ENCODE data around the gene ATG9B.

The ATG9B gene

DNA sequence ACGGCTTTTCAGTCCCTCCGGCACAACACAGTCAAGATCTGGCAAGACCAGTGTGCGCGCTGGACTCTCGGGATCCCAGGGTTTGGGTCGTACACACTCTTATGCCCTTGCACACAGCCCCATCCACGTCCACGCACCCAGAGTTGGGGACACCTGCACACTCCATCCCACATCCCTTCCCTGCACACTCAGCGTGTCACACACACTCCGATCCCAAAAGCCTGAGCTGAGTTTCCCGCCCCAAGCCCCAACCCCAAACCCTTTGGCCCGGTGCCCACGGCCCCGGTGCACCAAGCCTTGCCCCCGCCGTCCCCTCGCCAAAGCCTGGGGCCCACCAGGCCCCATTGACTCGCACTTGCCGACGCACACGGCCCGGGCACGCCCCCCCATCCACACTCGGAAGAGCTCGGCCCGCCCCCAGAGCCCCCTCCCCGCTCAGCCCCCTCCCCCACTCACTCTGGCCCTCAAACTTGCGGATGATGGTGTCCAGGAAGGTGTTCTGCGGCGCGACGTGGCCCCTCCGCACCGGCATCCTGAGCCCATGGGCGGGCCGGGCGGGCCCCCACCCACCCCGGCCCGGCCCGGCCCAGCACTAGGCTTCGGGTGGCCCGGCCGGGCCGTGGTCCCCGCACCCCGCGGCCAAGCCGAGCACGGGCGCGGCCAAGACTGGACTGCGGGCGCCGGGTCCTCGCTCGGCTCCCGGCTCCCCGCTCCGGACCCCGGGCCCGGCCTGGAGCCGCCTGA is 46.7 kb downstream of the ATG9B start:
- DNase-seq: no peak

DNA sequence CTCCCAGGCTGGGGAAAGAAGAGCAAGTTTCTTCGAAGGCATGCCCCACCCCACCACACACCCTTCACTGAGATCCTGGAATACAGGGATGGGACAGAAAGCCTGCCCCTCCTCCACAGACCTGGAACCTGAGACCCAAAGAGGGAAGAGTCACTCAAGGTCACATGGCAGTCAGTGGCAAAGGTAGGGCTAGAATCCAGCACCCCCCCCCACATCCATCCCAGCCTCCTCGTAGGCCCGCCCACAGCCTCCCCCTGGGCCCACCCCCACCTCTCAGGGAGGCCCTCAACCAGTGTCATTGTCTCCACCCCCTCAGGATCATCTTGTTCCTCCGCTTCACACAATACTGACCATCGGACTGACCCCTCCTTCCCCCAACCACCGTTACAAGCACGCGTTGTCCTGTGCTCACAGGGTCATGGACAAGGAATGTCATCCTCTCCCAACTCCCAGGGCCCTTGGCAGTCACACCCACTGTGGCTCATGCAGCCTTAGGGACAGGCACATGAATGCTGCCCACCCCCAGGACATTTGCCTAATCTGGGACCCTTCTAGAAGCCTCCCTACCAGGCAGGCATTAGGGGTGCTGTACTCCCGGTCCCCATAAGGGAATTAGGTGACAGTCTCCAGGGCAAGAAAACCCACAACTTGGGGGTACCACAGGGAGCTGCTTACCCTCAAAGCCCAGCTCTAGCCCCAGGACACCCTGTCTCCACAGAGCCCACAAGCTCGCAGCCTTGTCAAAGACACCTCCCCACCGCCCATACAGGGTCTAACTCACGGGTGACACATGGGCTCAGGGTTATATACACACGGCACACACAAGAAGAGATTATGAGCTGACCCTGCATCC is 47.5 kb downstream of the ATG9B start:
- DNase-seq: no peak

DNA sequence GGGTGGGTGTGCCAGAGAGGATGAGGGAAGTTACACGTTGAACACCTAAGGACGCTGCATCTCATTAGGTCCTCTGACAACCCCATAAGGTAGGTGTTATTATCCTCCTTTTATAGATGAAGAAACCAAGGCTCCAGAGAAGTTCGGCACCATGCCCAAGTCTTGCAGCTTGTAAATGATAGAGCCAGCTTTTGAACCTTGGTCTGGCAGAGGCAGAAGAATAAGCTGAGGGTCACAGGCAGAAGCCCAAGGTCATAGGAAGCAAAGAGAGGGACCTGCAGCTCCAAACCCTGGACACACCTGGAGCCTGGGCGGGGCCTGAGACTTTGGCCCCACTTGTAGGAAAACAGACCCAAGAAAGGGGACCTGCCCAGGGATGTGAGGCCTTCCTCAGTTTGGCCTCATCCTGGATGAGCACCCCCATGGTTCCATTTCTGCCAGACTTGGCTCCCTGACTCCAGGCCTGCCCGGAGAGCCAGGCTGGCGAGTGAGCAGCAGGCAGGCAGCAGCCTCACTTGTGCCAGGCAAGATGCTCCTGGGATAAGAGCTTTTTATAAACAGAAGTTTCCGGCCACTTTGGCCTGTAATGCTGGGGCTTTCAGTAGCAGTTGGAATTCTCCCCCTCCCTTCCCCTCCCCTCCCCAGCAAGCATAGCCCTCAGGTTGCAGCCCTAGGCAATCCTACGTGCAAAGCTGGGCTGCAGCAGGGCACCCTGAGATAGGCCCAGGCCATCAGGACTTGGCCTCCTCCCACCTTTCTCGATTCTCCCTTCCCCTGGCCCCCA is 48.6 kb downstream of the ATG9B start:
- no peak for DNase-seq

DNA sequence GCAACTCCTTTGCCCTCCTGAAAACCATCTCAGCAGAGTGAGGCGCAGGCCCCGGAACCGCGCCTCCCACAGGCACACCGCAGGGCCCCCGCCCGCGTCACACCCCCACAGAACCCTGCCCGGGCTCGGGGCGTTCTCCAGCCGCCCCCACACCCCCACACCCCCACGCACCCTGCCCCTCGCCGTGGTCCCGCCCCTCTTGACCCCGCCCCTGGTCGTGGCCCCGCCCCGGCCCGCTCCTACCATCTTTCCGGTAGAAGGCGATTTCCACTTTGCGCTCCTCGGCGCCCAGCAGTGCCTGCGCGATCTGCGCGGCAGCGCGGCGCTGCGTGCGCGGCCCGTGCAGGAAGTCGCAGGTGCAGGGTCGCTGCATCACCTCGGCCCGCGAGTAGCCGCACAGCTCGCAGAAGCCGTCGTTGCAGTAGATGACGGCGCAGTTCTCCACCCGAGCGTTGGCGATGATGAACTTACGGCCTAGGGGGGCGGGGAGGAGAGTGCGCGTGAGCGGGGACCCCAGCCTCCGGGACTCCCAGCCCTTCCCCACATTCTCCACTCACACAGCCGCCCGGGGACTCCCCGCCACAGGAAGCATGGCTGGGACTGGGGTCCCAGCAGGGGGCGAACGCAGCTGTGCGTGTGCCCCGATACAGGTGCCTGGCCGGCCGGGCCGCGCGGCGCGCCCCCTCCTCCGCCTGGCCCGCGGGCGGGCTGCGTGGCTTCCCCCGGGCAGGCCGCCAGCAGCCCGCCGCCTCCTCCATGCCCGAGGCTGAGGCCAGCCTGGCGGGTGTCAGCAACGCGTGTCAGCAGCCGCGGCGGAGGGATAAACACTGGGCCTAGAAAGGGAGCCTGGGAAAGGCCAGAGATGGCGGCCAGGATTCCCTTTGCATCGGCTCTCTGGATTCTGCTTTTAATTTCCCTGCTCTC is 49.6 kb downstream of the ATG9B start:
- DNase-seq: no peak

DNA sequence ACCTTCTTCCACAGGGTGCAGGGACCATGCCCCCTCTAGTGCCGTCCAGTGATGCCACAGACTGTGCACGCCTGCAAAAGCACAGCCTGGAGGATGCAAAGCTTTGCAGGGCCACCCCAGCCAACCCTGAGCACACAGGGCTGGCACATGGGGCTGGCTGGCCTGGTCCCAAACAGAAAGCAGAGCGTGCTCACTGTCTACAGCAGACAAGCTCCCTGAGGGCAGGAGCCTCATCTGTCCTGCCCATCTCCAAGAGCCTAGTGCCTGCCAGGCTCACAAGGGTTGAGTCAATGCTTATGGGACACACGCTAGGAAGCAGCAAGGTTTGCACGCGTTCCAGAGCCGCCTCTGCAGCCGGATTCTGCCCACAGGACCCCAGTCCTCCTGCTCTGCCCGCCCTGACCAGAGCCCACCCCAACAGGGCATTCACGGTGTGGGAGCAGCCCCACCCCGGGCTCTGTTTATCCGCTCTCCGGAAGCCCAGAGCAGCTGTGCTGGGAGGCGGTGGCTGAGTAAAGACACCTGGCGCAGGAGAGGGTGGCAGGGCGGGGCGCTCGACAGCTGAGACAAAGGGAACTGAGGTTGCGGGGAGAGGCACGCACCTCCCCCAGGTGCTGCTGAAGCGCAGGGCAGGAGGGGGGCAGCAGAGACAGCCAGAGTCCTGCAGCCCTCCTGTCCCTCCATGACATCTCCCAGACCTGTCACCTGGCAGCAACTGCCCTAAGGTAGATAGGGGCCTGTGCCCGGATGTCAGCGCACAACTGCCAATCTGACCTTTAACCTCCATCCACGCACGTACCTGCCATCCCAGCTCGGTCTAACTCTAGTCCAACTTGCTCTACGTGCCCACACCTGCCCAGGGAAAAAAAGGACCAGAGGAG is 50.5 kb downstream of the ATG9B start:
- no peak for DNase-seq

DNA sequence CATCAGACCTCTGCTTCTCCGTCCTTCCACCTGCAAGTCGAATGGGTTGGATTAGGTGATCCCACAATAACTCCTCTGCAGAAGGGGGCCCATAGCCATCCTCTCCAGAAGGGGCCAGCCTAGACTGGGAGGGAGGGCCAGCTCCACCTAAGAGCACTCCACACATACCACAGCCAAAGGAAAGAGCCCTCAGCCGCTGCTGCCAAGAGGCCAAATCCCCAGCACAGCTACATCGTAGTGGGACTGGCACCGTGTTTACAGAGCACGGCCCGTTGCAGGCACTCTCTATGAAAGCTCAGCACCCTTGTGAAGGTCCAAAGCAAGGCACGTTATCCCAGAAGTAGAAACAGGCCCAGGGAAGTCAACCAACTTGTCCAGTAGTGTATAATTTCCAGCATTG is 51.6 kb downstream of the ATG9B start:
- no peak for DNase-seq

DNA sequence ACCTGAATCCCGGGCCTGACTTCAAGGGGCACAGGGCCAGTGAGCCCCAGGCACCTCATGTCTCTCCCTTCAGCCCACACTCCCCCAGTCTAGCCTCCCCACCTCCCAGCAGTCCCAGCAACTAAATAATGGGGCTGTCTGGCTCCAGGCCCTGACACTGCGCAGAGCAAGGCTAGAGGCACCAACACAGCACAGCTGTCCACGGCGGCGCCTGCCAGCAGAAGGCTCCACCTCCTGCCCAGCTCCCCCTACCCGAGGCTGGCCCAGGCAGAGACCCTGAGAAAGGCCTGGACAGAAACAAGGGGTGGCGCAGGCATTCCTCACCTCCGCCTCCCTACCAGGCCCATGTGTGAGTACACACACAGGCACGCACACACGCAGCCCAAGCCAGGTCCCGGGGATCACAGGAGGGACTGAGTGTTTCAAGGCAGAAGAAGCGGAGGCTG is 52.2 kb downstream of the ATG9B start:
- DNase-seq: no peak

DNA sequence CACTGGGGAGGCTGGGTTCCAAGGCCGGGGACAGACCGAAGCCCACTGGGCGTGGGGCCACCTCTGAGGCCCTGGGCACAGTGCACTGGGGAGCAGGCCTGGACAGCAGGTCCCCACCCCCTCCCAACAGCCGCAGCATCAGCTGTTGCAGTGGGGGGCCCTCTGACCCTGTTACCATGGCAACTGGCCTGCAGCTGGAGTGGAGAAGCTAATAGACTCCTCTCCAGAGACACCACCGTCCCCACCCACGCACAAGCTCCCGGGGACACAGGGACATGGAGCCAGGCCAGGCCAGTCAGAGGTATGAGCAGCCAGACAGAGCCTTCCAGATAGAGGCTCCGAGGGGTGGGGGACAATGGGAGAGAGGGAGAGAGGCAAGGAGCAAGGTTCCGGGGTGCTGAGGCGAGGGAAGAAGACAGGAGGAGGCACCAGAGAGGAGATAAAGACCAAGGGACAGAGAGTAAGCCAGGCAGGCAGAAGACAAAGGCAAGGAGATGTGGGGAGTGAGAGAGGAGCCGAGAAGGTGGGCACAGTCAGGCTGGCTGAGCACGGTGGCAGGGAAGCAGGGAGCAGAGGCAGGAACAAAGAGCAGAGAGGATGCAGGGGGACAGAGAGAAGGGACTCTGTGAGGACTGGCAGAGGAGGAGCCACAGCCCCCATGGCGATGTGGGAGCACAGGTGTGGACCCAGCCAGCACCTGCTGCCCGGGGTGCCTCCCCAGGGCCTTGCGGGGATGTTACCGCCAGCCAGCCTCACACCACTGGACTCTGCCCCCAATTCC is 52.9 kb downstream of the ATG9B start:
- DNase-seq: no peak

DNA sequence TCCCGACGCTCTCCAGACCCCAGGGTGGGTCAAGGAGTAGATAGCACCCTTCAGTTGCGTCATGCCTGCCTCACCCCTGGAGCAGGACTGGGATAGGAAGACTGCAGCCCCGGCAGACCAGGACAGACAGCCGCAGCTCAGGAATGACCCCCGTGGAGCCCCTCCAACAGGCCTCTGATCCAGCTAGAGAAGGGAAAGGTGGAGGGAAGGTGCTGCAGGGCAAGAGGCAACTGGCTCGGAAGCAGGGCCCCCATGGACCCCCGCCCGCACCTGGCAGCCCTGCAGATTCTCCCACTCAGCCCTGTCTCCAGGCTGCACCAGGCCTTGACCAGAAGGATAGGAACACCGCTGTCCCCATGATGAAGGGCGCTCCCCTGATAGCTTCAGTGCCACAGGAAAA is 53.9 kb downstream of the ATG9B start:
- DNase-seq: no peak

DNA sequence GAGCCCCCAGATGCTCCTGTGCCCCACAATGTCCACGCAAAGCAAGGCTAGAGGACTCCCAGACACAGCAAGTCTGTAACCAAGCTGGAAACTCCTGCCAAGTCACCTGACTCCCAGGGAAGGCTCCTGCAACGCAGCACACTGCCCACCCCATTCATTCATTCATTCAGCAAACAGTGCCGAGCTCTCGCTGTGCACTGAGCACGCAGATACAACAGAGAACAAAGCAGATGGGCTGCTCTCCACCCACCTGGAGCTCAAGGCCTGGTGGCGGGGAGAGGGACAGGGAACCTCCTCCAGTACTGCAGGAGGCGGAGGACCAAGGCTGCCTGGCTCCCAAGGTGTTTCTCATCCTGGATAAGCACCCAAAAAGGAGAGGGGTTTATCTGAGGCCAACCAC is 54.8 kb downstream of the ATG9B start:
- DNase-seq: no peak

DNA sequence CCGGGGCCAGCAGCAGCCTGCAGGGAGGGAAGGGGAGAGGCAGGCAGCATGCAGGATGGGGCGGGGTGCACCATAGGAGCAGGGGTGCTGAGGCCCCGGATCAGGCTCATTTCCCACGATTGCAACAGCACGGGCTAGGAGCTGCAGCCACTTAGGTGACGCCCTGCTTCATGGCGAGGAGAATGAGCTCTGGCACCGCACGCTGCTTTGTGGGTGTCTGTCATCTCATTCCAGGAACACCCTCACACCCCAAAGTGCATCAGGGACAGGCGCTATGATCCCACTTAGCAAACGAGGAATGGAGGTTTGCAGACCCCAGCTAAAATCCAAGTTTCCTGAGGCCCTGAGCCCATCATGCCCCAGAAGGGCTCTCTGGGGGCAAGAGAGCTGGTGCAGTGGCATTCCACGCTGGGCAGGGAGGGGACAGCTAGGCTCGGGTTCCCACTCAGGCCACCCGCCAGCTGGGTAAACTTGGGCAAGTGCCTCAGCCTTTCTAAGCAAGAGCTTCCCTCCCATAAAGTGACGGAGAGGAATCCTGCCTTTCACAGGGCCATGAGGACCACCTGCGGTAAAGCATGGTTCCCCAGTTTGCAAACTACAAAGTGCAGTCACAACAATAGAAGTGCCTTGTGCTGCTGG is 55.4 kb downstream of the ATG9B start:
- no peak for DNase-seq

DNA sequence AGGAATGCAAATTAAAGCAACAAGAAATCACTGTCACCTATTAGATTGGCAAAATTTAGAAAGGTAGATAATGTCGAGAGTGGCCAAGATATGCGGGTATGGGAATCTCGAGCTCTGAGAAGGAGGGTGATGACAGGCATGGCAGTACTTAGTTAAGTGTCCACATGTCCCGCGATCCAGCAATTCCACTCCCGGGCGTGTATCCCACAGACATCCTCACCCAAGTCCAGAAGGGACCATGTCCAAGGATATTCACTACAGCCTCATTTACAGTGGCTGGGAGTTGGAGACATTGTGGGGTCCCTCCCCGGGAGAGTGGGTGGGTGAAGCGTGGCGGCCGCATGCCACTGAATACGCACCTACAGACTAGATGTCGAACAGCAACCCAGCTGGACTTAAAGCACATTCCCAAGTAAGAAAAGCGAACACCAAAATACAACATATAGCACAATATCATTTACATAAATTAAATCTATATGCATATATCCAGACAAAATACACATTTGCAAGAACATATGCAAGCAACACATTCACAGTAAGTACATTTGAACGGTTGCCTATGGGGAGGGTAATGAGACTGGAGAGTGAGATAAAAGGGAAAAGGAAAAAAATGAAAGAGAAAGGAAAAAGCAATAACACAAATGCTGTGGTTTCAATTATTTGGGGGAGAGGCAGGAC is 56.1 kb downstream of the ATG9B start:
- no peak for DNase-seq

DNA sequence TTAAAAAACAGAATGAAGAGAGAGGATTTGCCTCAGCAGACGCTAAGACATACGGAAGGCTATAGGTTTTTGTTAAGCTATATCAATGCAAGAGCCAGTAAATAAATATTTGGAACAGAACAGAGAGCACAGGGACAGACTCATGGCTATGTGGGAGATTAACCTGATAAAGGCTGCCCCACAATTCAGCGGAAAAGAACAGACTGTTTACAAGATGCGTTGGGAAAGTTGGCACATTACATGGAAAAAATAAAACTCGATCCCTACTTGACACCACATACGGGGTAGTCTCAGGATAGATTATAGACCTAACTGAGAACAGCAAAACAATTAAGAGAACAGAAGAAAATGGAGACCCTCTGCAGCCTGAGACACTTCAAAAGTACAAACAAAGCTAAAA is 56.9 kb downstream of the ATG9B start:
- no peak for DNase-seq

DNA sequence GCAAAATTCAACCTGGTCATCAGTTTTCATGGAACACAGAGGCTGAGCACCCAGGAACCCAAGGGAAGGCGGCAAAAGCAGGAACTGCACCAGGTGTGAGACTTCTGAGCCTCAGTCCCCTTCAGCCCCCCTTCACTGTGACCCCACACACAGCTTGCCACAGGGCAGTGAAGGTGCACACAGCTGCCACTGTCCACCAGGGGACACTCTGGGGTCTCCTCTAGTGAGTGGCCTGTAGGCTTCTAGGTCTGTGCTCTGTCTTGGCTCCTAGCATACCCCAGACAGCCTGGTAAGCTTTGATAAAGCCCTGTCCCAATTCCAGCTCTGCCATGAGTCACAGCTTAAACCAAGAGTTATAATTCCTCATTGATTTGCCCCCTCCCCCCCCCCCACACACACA is 58.3 kb downstream of the ATG9B start:
- DNase-seq: no peak

DNA sequence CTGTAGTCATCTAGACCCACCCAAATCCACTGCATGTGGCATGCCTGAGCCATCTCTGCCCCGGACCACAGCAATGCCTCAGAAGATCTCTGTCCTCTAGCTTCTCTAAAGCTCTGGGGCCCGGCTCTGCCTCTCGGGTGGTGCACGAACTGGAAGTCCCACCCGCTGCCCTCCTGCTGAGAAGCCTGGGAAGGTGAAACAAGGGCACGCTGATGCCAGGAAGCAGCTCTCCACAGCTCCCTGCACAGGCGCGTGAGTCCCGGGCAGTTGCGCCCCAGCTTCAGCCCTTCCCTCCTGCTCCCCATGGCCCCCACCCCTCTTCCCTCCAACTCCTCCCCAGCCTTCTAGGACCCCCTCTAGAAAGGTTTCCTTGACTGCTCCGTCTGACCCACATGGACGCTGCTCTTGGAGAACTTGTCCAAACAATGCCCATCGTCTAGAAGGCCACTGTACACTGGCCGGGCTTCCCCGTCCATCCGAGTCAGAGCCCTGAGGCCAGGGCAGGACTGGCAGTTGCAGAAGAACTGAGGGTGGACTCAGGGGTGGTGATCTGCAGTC is 58.9 kb downstream of the ATG9B start:
- DNase-seq: no peak
